BLaER1 (cell line): ENCODE measurements around the gene TMEM248.
A peak's percentile ranks its signal among the peaks of the same experiment; 100 is the strongest.
"Not testable (repeated sequence)": the region's sequence is repeated elsewhere in the genome, so short reads cannot be mapped to it uniquely, and the experiment has no call there.

ENCODE experiments used
- H3K27ac ChIP-seq: shearing (Covaris generic); formaldehyde crosslinking; 2 replicates; pipeline ENCODE4 v1.8.1; 2022
- H3K27me3 ChIP-seq: shearing (Covaris generic); formaldehyde crosslinking; 2 replicates; pipeline ENCODE4 v1.8.1; 2022
- H3K36me3 ChIP-seq: shearing (Covaris generic); formaldehyde crosslinking; 2 replicates; pipeline ENCODE4 v1.8.1; 2022
- H3K4me1 ChIP-seq: shearing (Covaris generic); formaldehyde crosslinking; 2 replicates; pipeline ENCODE4 v1.8.1; 2022
- H3K4me2 ChIP-seq: shearing (Covaris generic); formaldehyde crosslinking; 2 replicates; pipeline ENCODE4 v1.8.1; 2022
- H3K4me3 ChIP-seq: shearing (Covaris generic); formaldehyde crosslinking; 2 replicates; pipeline ENCODE4 v1.8.1; 2022
- H3K9ac ChIP-seq: shearing (Covaris generic); formaldehyde crosslinking; 2 replicates; pipeline ENCODE4 v1.8.1; 2022
- H3K9me3 ChIP-seq: shearing (Covaris generic); formaldehyde crosslinking; 2 replicates; pipeline ENCODE4 v1.8.1; 2022
- H4K20me1 ChIP-seq: shearing (Covaris generic); formaldehyde crosslinking; 2 replicates; pipeline ENCODE4 v1.8.1; 2022
- Cebpa-rat ChIP-seq: shearing (Covaris generic); IDR thresholded peaks from 2 replicates; pipeline ENCODE4 v1.8.1; 2022

Gene TMEM248

DNA sequence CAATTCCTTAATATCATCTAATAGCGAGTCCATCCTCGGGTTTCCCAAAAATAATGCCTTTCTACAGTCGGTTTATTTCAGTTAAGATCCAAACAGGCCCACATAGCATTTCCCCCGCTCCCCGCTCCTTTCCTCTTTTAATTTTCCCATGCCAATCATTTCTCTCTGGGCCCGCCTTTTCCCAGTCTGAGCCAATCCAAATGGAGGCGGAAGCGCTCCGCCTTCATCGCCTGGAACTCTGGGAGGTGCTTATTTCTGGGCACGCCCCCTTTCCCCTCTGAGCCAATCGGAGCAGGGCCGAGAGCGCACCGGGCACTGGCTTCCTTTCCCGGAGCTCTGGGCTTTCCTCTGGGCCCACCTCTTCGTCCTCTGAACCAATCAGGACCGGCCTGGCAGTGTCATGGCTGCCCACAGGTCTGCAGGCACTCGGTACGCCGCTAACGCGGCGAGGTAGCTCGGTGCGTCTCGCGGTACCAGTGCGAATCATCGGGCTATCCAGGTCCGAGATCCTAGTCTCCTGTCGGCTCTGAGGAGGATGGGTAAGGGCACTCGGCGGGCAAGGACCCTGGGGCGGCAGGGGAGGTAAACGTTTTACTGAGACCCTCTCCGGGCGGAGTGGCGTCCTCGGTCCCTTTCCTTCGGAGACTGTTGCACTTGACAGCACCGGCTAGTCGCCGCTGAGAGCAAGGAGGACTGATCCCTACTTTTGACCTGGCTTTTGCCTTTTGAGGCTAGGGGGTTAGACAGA, 75.6 kb downstream of the TMEM248 start, which contains the start of gene TYW1:
TSS of gene TYW1 (plus strand) at position 390 of the 748 bp plus-strand sequence. CDS start at position 536, 146 bp downstream.
- Histone ChIP-seq H3K27ac (peak within 1 kb of the TSS; percentile 70), H3K4me1 (peaks cover 18% of the 10 kb centered on the region), H3K9ac (peak within 1 kb of the TSS; percentile 88), H3K36me3 (peaks cover 41% of the 10 kb centered on the region), H3K4me3 (peak within 1 kb of the TSS; percentile 83), H3K4me2 (peak within 1 kb of the TSS; percentile 69)
- H3K9me3 ChIP-seq, H4K20me1 ChIP-seq, H3K27me3 ChIP-seq: not testable (repeated sequence)

DNA sequence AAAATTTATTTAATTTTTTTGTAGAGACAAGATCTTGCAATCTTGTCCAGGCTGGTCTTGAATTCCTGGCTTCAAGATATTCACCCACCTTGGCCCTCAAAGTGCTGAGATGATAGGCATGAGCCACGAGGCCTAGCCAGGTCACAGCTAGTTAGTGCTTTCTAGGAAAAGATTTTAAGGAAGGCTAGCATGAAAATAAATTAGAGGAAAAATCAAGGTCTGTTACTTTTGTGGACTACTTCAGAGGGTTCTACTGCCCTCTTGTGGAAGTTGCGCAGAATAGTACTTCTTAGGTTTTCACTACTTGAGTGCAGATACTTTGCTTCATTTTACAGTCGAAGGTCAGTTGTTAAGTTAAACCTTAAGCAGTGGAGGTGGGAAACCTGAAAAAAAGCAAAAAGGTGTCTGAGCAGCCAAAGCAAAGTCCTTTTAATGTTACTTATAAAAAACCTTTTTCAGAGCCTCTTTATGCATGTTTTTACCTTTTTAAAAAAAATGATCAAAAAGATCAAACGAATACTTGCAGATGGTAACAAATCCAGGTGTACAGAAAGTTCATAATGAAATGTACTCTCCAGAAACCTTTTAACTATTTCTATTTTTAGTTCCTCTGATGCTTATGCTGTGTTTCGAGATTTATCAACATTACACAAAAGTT, 79.7 kb downstream of the TMEM248 start:
- H3K9ac ChIP-seq, H3K9me3 ChIP-seq, H4K20me1 ChIP-seq, H3K27me3 ChIP-seq, H3K4me3 ChIP-seq, H3K27ac ChIP-seq, H3K4me2 ChIP-seq: not testable (repeated sequence)
- peaks cover 41% of the 10 kb centered on the region for H3K36me3 ChIP-seq
- peaks cover 11% of the 10 kb centered on the region for H3K4me1 ChIP-seq

DNA sequence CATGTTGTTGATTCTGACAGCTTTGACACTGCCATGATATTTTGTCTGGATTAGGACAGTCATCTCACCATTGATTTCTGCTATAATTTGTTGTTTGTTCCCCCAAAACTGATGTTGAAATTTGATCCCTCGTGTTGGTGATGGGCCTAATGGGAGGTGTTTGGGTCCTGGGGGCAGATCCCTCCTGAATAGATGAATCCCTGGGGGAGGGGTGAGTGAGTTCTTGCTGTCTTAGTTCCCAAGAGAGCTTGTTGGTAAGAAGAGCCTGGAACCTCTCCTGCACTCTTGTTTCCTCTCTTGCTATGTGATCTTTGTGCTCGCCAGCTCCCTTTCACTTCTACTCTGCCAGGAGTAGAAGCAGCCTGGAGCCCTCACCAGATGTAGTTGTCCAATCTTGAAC, 83.1 kb downstream of the TMEM248 start:
- not testable (repeated sequence) for H3K9ac ChIP-seq, H3K4me1 ChIP-seq, H3K9me3 ChIP-seq, H3K4me2 ChIP-seq, H3K27me3 ChIP-seq, H3K27ac ChIP-seq, H3K4me3 ChIP-seq, H4K20me1 ChIP-seq
- peaks cover 69% of the 10 kb centered on the region for H3K36me3 ChIP-seq

DNA sequence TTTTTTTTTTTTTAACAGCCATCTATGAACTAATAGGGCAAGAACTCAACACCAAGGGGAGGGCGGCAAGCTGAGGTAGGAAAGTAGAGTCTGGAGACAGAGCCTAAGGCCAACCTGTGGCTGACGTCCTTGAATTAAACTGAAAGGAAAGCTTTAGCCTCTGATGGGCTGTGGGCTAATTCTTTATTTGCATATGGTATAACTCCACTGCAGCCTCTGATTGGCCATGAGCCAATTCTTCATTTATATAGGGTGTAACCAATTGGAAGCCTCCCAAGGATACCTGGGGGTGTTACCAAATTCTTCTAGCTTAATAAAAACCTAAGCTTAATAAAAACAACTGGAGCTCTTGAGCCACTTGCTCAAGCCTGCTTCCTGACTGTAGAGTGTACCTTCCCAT, 85.9 kb downstream of the TMEM248 start:
- Histone ChIP-seq H3K9ac (no peak overlapping the region), H3K36me3 (peaks cover 80% of the 10 kb centered on the region), H3K27me3 (no peaks in the 10 kb centered on the region), H4K20me1 (no peaks in the 10 kb centered on the region; the same call in 1 of the 2 replicates), H3K9me3 (no peaks in the 10 kb centered on the region), H3K4me2 (no peak overlapping the region), H3K4me1 (peaks cover 6% of the 10 kb centered on the region; the same call in 1 of the 2 replicates), H3K27ac (no peak overlapping the region), H3K4me3 (no peak overlapping the region)
- no peak for TF ChIP-seq Cebpa-rat
